ENCODE measurements around the gene GOT2.

Gene GOT2

DNA sequence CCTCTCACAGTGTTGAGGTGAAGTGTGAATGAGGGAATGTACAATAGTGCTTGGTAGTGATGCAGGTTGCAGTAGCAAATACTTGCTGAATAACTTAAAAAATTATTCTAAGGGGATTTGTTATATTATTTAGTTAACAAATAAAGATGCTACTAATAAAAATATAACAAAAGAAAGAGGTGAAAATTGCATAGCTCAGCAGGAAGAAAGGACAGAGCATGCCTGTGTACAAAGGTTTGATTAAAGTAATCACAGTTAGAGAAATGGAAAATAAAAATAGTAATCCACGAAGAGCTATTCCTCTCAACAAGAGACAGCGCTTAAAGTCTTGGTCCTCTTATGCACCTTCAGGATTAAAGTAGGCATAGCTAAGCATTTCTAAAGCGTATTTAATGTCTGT, 11.0 kb downstream of the GOT2 start:
- no peak for TF ChIP-seq CTCF (IDR thresholded peaks at IDR 0.05; ENCODE audit: borderline replicate concordance, control extremely low read depth, extremely low read depth, insufficient read depth, missing control alignments)
- DNase-seq (ENCODE audit: low spot score): no peak
- in situ Hi-C loops (cut with MboI; ENCODE audit: low sequenced_read_pairs, unreplicated experiment): no loop called here

DNA sequence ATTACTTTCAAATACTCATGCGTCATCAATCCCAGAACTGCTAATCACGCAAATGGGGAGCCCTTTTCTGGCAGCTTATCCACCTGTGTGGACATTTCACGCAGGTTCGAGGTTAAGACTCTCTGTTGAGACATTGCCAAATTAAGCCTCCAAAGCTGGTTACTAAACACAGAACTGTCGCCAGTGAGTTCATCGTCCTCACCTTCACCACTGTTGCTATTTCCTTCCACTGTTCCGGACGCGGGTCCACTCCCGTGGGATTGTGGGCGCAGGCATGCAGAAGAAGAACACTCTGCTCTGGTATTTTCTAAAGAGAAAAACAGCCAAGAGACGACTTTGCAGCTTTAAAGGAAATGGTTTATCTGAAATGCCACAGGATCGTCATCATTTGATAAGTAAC, 16.1 kb downstream of the GOT2 start:
- DNase-seq (ENCODE audit: low spot score): no peak
- TF ChIP-seq CTCF (IDR thresholded peaks at IDR 0.05; ENCODE audit: borderline replicate concordance, control extremely low read depth, extremely low read depth, insufficient read depth, missing control alignments): no peak
- in situ Hi-C loops (cut with MboI; ENCODE audit: low sequenced_read_pairs, unreplicated experiment): no loop called here

DNA sequence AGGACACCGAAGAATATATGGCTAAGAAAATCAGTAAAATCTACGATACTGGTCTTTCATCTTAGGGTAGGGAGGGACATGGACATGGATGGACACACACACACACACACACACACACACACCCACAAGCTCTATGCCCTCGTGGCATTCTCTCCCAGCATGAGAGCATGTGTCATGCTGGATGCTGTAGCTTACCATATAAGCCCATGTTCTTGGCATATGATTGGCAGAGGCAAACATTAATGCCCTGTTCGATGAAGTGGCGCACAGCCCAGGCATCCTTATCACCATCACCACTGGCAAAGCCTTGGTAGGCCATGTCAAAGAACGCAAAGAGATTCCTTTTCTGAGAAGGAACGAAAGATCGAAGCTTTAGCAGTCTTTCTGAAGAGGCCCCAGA, 17.6 kb downstream of the GOT2 start:
- no peak for DNase-seq (ENCODE audit: low spot score)
- in situ Hi-C loops (cut with MboI; ENCODE audit: low sequenced_read_pairs, unreplicated experiment): no loop called here
- no peak for TF ChIP-seq CTCF (IDR thresholded peaks at IDR 0.05; ENCODE audit: borderline replicate concordance, control extremely low read depth, extremely low read depth, insufficient read depth, missing control alignments)

- in situ Hi-C loops (cut with MboI; ENCODE audit: low sequenced_read_pairs, unreplicated experiment): no loop called here
- no peak for DNase-seq (ENCODE audit: low spot score)
- no peak for TF ChIP-seq CTCF (IDR thresholded peaks at IDR 0.05; ENCODE audit: borderline replicate concordance, control extremely low read depth, extremely low read depth, insufficient read depth, missing control alignments)
Measured at GRCh38 chr16:58713742-58714141, 20.4 kb downstream of the GOT2 start.

DNA sequence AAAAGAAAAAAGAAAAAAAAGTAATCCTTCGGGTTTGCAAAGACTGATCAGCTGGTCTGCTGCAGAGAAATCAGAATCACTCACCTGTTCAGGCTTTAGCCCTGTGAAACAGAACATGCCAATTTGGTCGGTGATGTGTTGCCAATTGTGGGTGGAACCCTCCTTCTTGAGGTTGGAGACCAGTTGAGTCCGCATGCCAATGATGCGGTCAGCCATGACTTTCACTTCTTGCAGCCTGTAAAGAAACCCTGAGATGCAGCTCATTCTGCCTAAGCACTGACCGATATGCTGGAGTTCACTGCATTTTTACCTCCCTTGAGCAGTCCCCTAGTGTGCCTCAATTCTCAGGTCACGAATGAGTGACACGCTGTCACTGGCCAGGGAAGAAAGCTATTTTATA, 24.8 kb downstream of the GOT2 start:
- in situ Hi-C loops (cut with MboI; ENCODE audit: low sequenced_read_pairs, unreplicated experiment): no loop called here
- TF ChIP-seq CTCF (IDR thresholded peaks at IDR 0.05; ENCODE audit: borderline replicate concordance, control extremely low read depth, extremely low read depth, insufficient read depth, missing control alignments): no peak

DNA sequence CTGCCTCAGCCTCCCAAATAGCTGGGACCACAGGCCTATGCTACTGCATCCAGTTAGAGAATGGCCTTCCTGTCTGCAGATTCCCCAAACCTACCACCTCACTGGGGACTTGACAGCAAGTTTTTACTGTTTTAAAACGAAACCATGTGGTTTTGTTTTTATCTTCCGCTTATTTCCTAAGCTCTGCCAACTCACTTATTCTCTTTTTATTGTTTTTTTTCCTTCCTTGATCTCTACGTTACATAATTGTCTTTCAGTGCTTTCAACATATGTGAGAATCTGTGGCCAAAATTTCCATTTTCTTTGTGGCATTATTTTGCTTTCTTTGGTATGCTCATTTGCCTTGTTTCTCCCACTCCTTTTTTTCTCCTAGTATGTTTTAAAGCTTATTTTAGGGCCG, 35.0 kb downstream of the GOT2 start:
- no peak for DNase-seq (ENCODE audit: low spot score)
- in situ Hi-C loops (cut with MboI; ENCODE audit: low sequenced_read_pairs, unreplicated experiment): no loop called here
- no peak for TF ChIP-seq CTCF (IDR thresholded peaks at IDR 0.05; ENCODE audit: borderline replicate concordance, control extremely low read depth, extremely low read depth, insufficient read depth, missing control alignments)

More for the DNA sequence above, 24.8 kb downstream of the GOT2 start:
- DNase-seq (ENCODE audit: low spot score): no peak

DNA sequence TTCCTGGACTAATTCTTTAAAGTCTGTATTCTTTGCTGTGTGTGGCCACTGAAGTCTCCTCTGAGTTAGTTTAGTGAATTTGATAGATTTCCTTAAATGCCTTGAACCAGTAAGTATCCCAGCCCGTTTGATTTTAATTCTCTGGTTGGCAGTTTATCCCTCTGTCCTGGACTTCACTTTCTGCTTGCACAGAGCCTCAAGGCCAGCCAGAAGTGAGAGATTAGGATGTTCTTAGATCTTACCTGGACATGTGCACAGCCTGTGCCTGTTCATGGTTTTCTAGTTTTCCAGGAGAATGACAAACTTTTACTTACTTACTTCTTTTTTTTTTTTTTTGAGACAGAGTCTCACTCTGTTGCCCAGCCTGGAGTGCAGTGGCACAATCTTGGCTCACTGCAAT, 38.7 kb downstream of the GOT2 start:
- in situ Hi-C loops (cut with MboI; ENCODE audit: low sequenced_read_pairs, unreplicated experiment): no loop called here
- no peak for DNase-seq (ENCODE audit: low spot score)
- no peak for TF ChIP-seq CTCF (IDR thresholded peaks at IDR 0.05; ENCODE audit: borderline replicate concordance, control extremely low read depth, extremely low read depth, insufficient read depth, missing control alignments)

All from GM13976 (cell line).